Daoy (cell line): ENCODE results near the gene ATXN3. TPM values are rescaled to one million over a fixed set of nuclear protein-coding genes. Genes with fewer than 3 reads are reported as not detected.

Experiments
- DNase-seq: peaks from one replicate; pipeline ENCODE4 v3.0.0-alpha.2; 2015; ENCODE audit warnings: low read depth
- total RNA-seq: library from RNA; depleted of rRNA; stranded (reverse); fragments of >200 nt; shearing (Covaris generic); gene quantifications from 2 replicates; pipeline ENCODE4 v1.2.3, GENCODE V29; 2014; rRNA removed

ATXN3 gene
- total RNA-seq, result 40.4 and 56.3 TPM in 2 replicates

- peak; percentile 99 for DNase-seq
Observed at GRCh38 chr14:92106143-92106926, at the start of gene ATXN3. TSS of gene ATXN3 (minus strand) at chr14:92106582. CDS start at chr14:92106552, 30 bp downstream.

- peak; percentile 9 for DNase-seq
Observed at GRCh38 chr14:92154283-92154942, 48.0 kb upstream of the ATXN3 start.

GRCh38 chr14:92153581-92153980, 47.2 kb upstream of the ATXN3 start:
- DNase-seq, result no peak

GRCh38 chr14:92144708-92145107, 38.3 kb upstream of the ATXN3 start:
- DNase-seq, result no peak

GRCh38 chr14:92143962-92144361, 37.6 kb upstream of the ATXN3 start:
- no peak for DNase-seq

GRCh38 chr14:92143309-92143708, 36.9 kb upstream of the ATXN3 start:
- peak; percentile 11 for DNase-seq

GRCh38 chr14:92135269-92135668, 28.9 kb upstream of the ATXN3 start:
- no peak for DNase-seq

- no peak for DNase-seq
Observed at GRCh38 chr14:92134456-92134855, 28.1 kb upstream of the ATXN3 start.

GRCh38 chr14:92122761-92123160, 16.4 kb upstream of the ATXN3 start:
- no peak for DNase-seq

GRCh38 chr14:92122351-92122677, 15.9 kb upstream of the ATXN3 start:
- DNase-seq, result peak; percentile 40

GRCh38 chr14:92121670-92122350, 15.4 kb upstream of the ATXN3 start, which contains the start of the genes CPSF2 and NDUFB1:
TSS of gene CPSF2 (plus strand) at chr14:92121969. CDS start at chr14:92130985, 9,016 bp downstream.
TSS of gene NDUFB1 (minus strand) at chr14:92121706. CDS start at chr14:92117637, 4,069 bp downstream.
- peak; percentile 89 for DNase-seq

GRCh38 chr14:92121207-92121669, 14.9 kb upstream of the ATXN3 start:
- peak; percentile 41 for DNase-seq

- DNase-seq, result no peak
Observed at GRCh38 chr14:92109490-92109889, 3.1 kb upstream of the ATXN3 start.

- DNase-seq, result no peak
Observed at GRCh38 chr14:92108345-92109254, 2.2 kb upstream of the ATXN3 start.

- DNase-seq, result peak; percentile 47
Observed at GRCh38 chr14:92105893-92106142, 564 bp downstream of the ATXN3 start.

GRCh38 chr14:92105073-92105892, 1.1 kb downstream of the ATXN3 start:
- no peak for DNase-seq

- no peak for DNase-seq
Observed at GRCh38 chr14:92103363-92103989, 2.9 kb downstream of the ATXN3 start.

GRCh38 chr14:92099802-92100201, 6.6 kb downstream of the ATXN3 start:
- DNase-seq, result no peak

- no peak for DNase-seq
Observed at GRCh38 chr14:92093320-92093719, 13.1 kb downstream of the ATXN3 start.

GRCh38 chr14:92088494-92088893, 17.9 kb downstream of the ATXN3 start:
- DNase-seq, result no peak
